B cell (primary cell): Measurements from ENCODE around the gene EXOC4. TPM values are rescaled to one million over a fixed set of nuclear protein-coding genes. Genes with fewer than 3 reads are reported as not detected.

Source experiments
- ATAC-seq: fragments of 200-7000 bp; cut with Tn5 transposase; one replicate; pipeline ENCODE4 v1.10.0; 2021; ENCODE audit warnings: low read depth, mild to moderate bottlenecking, moderate number of reproducible peaks, moderate library complexity
- CTCF ChIA-PET: fragments of 350-600 bp; sonication (Branson Sonifier 250); formaldehyde crosslinking; loops from one replicate; lab custom pipeline; 2021; ENCODE audit warnings: antibody characterized with exemption, inconsistent platforms; lab: Charles Lee
- POLR2A ChIA-PET: fragments of 350-600 bp; sonication (Branson Sonifier 250); formaldehyde crosslinking; loops from one replicate; lab custom pipeline; 2021; ENCODE audit warnings: antibody characterized with exemption; lab: Charles Lee
- DNase-seq: peaks from one replicate; pipeline ENCODE4 v3.0.0; 2013
- H2AFZ ChIP-seq: 2 replicates; pipeline ENCODE4 v1.6.1; 2012; ENCODE audit warnings: mild to moderate bottlenecking, low read depth, low read length; ENCODE audit not compliant: insufficient read depth, poor library complexity, severe bottlenecking
- H3K27ac ChIP-seq, 2 donors: 1 replicate in 1 of 2; 2 replicates in 1 of 2; pipeline ENCODE4 v1.5.1; 2012 to 2013; ENCODE audit warnings: low read length in 2 of 2, mild to moderate bottlenecking in 2 of 2, moderate library complexity in 1 of 2
- H3K27me3 ChIP-seq, 4 experiments: fragments of 200-600 bp in 1 of 4; sonication (generic) in 1 of 4; replicated peaks in 1 of 4; 1 replicate in 2 of 4; 2 replicates in 2 of 4; pipeline versions ENCODE4 v1.6.1 to v1.7.0; 2013 to 2016; ENCODE audit warnings: low read length in 3 of 4, mild to moderate bottlenecking in 2 of 4, mixed read lengths in 1 of 4, moderate library complexity in 1 of 4; ENCODE audit not compliant: insufficient read depth in 4 of 4, control insufficient read depth in 3 of 4; ENCODE audit errors: control extremely low read depth in 1 of 4
- H3K36me3 ChIP-seq, 2 experiments: replicated peaks in 1 of 2; 1 replicate in 1 of 2; 2 replicates in 1 of 2; pipeline versions ENCODE4 v1.6.1 to v1.7.1; 2013; ENCODE audit warnings: low read length in 1 of 2; ENCODE audit not compliant: insufficient read depth in 2 of 2, control insufficient read depth in 1 of 2; ENCODE audit errors: control extremely low read depth in 1 of 2, extremely low read depth in 1 of 2
- H3K4me1 ChIP-seq, 2 donors: fragments of 200-600 bp in 1 of 2; sonication (generic) in 1 of 2; 1 replicate in 1 of 2; 2 replicates in 1 of 2; pipeline versions ENCODE4 v1.5.1 to v1.6.1; 2013 to 2017; ENCODE audit warnings: low read length in 2 of 2; ENCODE audit not compliant: control insufficient read depth in 2 of 2, insufficient read depth in 2 of 2
- H3K4me2 ChIP-seq: replicated peaks from 2 replicates; pipeline ENCODE3; 2012; ENCODE audit warnings: mild to moderate bottlenecking, low read depth, low read length; ENCODE audit not compliant: poor library complexity, severe bottlenecking
- H3K4me3 ChIP-seq, 5 experiments: fragments of 200-600 bp in 1 of 5; sonication (generic) in 1 of 5; 1 replicate in 3 of 5; 2 replicates in 2 of 5; pipeline versions ENCODE4 v1.5.1 to v1.7.0; 2011 to 2016; ENCODE audit warnings: low read length in 4 of 5, mild to moderate bottlenecking in 4 of 5, low read depth in 2 of 5, control low read depth in 1 of 5, moderate library complexity in 1 of 5; ENCODE audit not compliant: insufficient read depth in 1 of 5; ENCODE audit errors: control extremely low read depth in 1 of 5, extremely low read depth in 1 of 5
- H3K79me2 ChIP-seq: fragments of 200-600 bp; sonication (generic); one replicate; pipeline ENCODE4 v1.6.0; 2016; ENCODE audit warnings: low read length; ENCODE audit not compliant: control insufficient read depth, insufficient read depth
- H3K9ac ChIP-seq: fragments of 200-600 bp; sonication (generic); 2 replicates; pipeline ENCODE4 v1.6.1; 2017; ENCODE audit warnings: mild to moderate bottlenecking, low read length, moderate library complexity
- H3K9me3 ChIP-seq, 3 donors: one replicate each; pipeline versions ENCODE4 v1.6.1 to v1.7.1; 2013; ENCODE audit warnings: low read length in 2 of 3; ENCODE audit not compliant: control insufficient read depth in 2 of 3, insufficient read depth in 1 of 3; ENCODE audit errors: control extremely low read depth in 1 of 3
- H4K20me1 ChIP-seq: 2 replicates; pipeline ENCODE4 v1.6.0; 2012; ENCODE audit warnings: mild to moderate bottlenecking, low read length; ENCODE audit not compliant: insufficient read depth, control insufficient read depth, poor library complexity, severe bottlenecking
- H3K27ac Mint-ChIP-seq: one replicate; pipeline ENCODE4 v1.8.0; 2021; ENCODE audit warnings: mixed read lengths
- H3K27me3 Mint-ChIP-seq: one replicate; pipeline ENCODE4 v1.8.0; 2021; ENCODE audit warnings: mixed read lengths
- H3K4me1 Mint-ChIP-seq: one replicate; pipeline ENCODE4 v1.8.0; 2021; ENCODE audit warnings: mixed read lengths
- H3K4me3 Mint-ChIP-seq: one replicate; pipeline ENCODE4 v1.8.0; 2021; ENCODE audit warnings: mixed read lengths
- H3K9me3 Mint-ChIP-seq: one replicate; pipeline ENCODE4 v1.8.0; 2022; ENCODE audit warnings: mixed read lengths; ENCODE audit not compliant: insufficient read depth
- EZH2 ChIP-seq: IDR thresholded peaks from 2 replicates; pipeline ENCODE4 v1.6.1; 2012; ENCODE audit warnings: borderline replicate concordance, low read depth, mild to moderate bottlenecking, moderate library complexity, low read length; ENCODE audit not compliant: insufficient read depth, poor library complexity, severe bottlenecking
- WGBS: methylation state at CpG from one replicate; pipeline ENCODE4 v1.1.5; 2013; ENCODE audit warnings: missing lambda C conversion rate; ENCODE audit not compliant: insufficient coverage; 5-methylcytosine and 5-hydroxymethylcytosine counted together
- intact Hi-C: fragments of 100-400 bp; cut with micrococcal nuclease; formaldehyde crosslinking; loops from one replicate; pipeline ENCODE4 v1.10.0; 2022
- polyA plus RNA-seq: library from polyadenylated mRNA; depleted of rRNA; stranded (reverse); fragments of >200 nt; gene quantifications from 2 replicates; pipeline ENCODE4 v1.2.3, GENCODE V29; 2012
- total RNA-seq, 2 donors: library from RNA; stranded (reverse); fragments of 120-200 nt in 1 of 2; gene quantifications; 1 replicate in 1 of 2; 2 replicates in 1 of 2; pipeline versions ENCODE4 v1.2.3 to v1.2.4, GENCODE V29; 2013 to 2022
- TF ChIP-seq, protein P1 (sequence below): fragments of 200-600 bp; IDR thresholded peaks from one replicate; pipeline ENCODE4 v1.8.0; 2022; ENCODE audit warnings: antibody characterized with exemption, mild to moderate bottlenecking

The EXOC4 gene
- total and polyA plus RNA-seq, 2 donors (not counting 1 experiment from before 2014, with no cell fraction given) = 16.7 to 135 TPM

DNA sequence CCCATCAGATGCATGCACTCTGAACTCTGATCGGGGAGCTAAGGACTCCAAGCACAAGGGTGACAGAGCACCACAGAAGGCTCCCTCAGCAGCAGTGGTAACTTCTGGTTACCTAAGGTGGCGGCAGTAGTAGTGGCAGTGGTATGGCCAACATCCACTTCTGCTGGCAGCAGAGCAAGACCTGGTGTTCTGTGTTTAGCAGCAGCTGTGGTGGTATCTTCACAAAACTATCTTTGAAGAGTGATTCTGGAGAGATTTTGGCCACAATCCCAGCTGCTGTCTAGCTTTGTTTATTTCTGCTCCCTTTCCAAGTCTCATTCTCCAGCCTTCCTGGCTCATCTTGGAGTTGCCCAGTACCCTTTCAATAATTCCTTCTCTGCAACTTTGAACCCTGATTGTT lies 771.9 kb downstream of the EXOC4 start:
- no peaks in the 10 kb centered on the region for H4K20me1 ChIP-seq
- no peaks in the 10 kb centered on the region for H3K79me2 ChIP-seq
- H2AFZ ChIP-seq = no peak overlapping the region
- TF ChIP-seq, protein P1, sequence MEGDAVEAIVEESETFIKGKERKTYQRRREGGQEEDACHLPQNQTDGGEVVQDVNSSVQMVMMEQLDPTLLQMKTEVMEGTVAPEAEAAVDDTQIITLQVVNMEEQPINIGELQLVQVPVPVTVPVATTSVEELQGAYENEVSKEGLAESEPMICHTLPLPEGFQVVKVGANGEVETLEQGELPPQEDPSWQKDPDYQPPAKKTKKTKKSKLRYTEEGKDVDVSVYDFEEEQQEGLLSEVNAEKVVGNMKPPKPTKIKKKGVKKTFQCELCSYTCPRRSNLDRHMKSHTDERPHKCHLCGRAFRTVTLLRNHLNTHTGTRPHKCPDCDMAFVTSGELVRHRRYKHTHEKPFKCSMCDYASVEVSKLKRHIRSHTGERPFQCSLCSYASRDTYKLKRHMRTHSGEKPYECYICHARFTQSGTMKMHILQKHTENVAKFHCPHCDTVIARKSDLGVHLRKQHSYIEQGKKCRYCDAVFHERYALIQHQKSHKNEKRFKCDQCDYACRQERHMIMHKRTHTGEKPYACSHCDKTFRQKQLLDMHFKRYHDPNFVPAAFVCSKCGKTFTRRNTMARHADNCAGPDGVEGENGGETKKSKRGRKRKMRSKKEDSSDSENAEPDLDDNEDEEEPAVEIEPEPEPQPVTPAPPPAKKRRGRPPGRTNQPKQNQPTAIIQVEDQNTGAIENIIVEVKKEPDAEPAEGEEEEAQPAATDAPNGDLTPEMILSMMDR = no peak
- no peak for TF ChIP-seq EZH2
- ATAC-seq (no peak), DNase-seq (no peak)
- H3K27me3 ChIP-seq = no peaks in the 10 kb centered on the region
- H3K4me1 ChIP-seq = no peaks in the 10 kb centered on the region
- WGBS = 100% methylated on average over 2 of the region's 2 CpGs
- H3K4me3 ChIP-seq = no peak overlapping the region
- Mint-ChIP-seq H3K4me1 (no peaks in the 10 kb centered on the region), H3K27me3 (no peaks in the 10 kb centered on the region), H3K9me3 (no peaks in the 10 kb centered on the region), H3K27ac (no peak overlapping the region), H3K4me3 (no peak overlapping the region)
- H3K4me2 ChIP-seq = no peak overlapping the region
- no peak overlapping the region for H3K9ac ChIP-seq
- H3K36me3 ChIP-seq = no peaks in the 10 kb centered on the region
- intact Hi-C loops = no loop called here
- no peaks in the 10 kb centered on the region for H3K9me3 ChIP-seq
- H3K27ac ChIP-seq = no peak overlapping the region
- ChIA-PET POLR2A (no interaction called here), CTCF (interaction anchor here (0.6 to 1.0 kb wide), 2 partner anchors 1704 to 1707 kb away, joined by 3 to 6 read pairs; no protein-coding TSS in a partner anchor)

GRCh38 chr7:134028853-134029252 lies 776.0 kb downstream of the EXOC4 start:
- CTCF ChIA-PET = no interaction called here
- no peaks in the 10 kb centered on the region for H3K4me1 Mint-ChIP-seq
- 94% methylated on average over 4 of the region's 4 CpGs for WGBS

More at GRCh38 chr7:134028853-134029252, 776.0 kb downstream of the EXOC4 start:
- H3K36me3 ChIP-seq = no peaks in the 10 kb centered on the region
- no peak overlapping the region for H3K9ac ChIP-seq
- DNase-seq (no peak), ATAC-seq (no peak)
- H3K27ac ChIP-seq = no peak overlapping the region
- Mint-ChIP-seq H3K27me3 (no peaks in the 10 kb centered on the region), H3K4me3 (no peak overlapping the region), H3K9me3 (no peaks in the 10 kb centered on the region), H3K27ac (no peak overlapping the region)
- H3K27me3 ChIP-seq = no peaks in the 10 kb centered on the region
- TF ChIP-seq, protein P1 = no peak
- no peak for TF ChIP-seq EZH2
- H3K4me1 ChIP-seq = no peaks in the 10 kb centered on the region
- POLR2A ChIA-PET = no interaction called here
- H3K79me2 ChIP-seq = no peaks in the 10 kb centered on the region
- intact Hi-C loops = no loop called here
- no peak overlapping the region for H2AFZ ChIP-seq
- no peaks in the 10 kb centered on the region for H4K20me1 ChIP-seq
- H3K4me3 ChIP-seq = no peak overlapping the region
- H3K9me3 ChIP-seq = no peaks in the 10 kb centered on the region
- H3K4me2 ChIP-seq = no peak overlapping the region
